ENCODE measurements around the gene FOXJ3.

Gene FOXJ3

DNA sequence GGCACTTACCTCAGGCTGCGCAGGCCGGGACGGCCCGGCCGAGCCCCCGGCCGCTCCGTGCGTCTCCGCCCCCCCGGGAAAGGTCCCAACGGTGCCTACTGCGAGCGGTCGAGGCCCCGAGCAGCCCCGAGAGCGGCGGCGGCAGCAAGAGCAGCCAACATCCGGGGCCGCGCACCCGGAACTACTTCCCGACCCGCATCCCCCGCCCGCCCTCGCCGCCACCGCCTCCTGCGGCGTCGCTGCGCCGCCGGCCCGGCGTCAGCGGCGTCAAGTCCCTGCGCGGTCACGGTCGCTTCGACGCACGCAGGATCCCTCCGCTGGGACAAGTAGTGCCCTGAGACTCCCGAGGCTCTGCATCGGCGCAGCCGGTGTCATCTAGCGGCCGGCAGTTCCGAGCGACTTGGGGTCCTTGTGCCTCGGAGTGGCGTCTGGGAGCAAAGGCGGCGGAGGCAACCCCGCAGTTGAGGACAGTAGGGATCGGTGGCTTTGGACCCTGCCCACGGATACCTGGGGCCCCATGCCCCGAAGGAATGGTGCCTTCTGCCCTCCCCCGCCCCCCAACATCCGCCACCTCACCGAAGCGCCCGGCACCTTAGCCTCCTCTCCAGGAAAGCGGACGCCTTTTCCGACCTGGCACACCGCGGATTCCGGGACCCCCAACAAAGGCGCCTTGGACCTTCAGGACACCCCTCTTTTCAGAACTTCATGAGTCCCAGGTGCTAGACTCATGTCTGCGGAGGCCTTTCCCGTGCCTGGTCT is at the start of gene FOXJ3:
FOXJ3 (minus strand) TSS at position 186 of the 759 bp plus-strand sequence. CDS start 24,142 bp downstream, outside the sequence.
- DNase-seq (ENCODE audit: low read depth in 2 of 2): peak; percentile 89 to 91

DNA sequence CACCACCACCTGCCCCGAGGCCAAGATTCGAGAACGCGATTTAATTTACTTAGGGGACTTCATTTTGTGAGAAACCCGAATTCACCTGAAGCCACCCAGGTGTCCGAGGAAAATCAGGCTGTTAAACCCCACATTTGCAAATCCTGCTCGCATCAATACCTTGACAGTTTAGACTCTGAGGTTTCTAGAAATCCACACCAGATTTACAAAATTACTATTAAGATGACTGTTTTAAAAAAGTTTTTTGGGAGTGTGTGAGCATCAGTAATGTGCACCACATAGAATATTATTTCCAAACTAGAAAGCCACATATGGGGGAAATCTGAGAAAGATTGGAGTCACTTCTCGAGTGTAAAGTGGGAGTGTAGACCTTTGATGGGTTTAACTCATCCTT is 46.2 kb upstream of the FOXJ3 start:
- no peak for DNase-seq (ENCODE audit: low read depth in 2 of 2)

DNA sequence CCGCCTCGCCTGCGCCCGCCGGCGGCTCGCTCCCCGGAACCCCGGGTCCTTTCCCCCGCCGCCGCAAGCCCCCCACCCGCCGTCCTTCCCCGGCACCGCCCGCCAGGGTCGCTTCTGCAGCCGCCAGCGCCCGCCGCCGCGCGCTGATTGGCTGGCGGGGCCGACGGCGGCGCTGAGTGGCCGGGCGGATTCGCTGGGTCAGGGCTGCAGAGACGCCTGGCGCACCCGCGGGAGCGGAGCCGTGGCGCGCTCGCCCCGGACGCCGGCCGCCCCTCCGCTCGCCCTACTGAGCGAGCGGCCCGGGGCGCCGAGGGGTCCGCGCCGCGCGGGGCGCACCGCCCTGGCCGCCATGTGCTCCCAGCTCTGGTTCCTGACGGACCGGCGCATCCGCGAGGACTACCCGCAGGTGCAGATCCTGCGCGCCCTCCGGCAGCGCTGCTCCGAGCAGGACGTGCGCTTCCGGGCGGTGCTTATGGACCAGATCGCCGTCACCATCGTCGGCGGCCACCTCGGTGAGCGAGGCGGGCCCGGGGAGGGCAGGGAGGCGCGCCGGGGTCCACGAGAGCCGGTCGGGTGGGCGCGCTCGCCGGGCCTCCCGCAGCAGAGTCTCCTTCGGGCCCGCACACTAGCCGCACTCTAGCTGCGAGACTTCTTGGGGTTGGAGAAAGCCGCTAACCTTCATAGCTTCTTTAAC is 45.7 kb upstream of the FOXJ3 start, which contains the start of gene RIMKLA:
RIMKLA (plus strand) TSS at position 207 of the 694 bp plus-strand sequence; CDS start at position 350, 143 bp downstream.
- DNase-seq (ENCODE audit: low read depth in 2 of 2): peak; percentile 11 to 39

DNA sequence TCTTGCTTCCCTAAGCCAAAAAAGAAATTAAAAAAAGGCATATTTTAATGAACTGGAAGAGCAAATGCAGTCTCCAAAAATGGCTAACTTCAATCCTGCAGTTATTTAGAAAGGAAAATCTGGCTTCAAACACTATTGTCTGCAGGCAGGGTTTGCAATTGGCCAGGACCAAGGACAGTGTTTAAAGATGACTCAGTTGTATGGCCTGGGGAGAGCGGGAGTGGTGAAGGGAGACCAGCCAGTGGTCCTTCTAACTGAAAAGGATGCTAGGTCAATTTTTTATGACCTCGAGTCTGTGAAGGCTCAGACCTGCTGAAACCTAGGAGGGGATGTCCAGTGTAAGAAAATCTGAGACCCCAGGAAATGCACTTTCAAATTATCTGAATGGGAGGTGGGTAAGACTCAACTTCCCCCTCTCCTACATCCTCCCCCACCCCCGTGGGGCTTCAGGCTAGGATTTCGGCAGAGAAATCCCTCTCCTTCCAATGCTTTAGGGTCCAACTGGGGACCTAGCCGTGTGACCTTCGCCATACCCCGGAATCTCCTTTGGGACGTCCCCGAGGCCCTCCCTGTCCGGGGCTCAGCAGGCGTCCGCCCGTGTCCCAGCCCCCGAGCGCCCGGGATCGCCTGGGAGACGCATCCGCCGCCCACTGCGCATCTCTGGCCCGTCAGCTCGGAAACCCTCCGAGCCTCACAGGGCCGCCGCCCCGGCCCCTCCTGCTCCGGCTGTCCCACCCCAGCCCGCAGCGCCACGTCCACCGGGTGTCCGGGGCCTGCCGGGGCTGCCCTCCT is 45.0 kb upstream of the FOXJ3 start:
- DNase-seq (ENCODE audit: low read depth in 2 of 2): no peak

DNA sequence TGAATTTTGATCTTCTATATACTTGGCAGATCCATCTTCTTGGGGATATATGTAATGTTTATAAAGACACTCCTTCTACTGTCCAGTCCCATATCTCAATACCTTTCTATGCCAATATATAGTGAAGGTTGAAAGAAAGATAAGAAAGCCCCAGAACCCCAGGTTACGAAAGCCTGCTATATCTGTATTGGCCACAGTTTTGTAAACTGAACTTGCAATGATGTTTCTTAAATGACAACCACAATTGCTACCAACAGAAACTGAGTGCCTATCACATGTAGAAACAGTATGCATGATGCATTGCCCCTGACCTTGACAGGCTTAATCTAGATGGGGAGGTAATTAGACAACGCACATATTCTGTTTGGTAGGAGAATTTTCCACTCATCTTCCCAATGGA is 37.8 kb upstream of the FOXJ3 start:
- DNase-seq (ENCODE audit: low read depth in 2 of 2): no peak

DNA sequence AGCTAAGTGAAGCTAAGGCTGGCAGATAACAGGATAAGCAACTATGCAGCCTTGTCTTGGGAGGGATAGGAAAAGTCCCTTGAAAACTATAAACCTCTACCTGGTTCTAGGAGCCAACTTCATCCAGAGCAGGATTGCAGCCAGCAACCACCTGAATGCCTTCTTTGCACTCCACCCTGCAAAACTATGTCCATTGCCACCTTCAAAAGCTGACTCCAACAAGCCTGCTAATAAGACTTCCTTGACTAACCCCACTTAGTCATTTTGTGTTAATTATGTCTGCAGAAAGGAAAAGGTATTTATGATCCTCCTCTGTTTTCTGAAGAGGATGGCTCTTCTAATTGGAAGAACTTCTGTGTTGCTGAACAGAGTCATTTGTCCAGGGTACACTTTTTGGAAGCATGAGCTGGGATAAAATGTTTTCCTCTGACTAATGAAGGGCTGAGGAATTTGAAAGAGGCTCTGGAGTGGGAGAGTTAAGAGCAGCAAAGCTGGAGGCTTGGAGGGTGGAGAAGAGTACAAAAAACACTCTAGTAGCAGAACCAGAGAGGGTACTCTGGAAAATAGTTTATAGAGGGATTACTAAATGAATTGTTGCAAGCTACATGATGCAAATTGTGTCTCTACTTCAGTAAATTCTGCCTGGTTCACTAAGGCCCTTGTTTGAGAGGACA is 36.0 kb upstream of the FOXJ3 start:
- no peak for DNase-seq (ENCODE audit: low read depth in 2 of 2)

DNA sequence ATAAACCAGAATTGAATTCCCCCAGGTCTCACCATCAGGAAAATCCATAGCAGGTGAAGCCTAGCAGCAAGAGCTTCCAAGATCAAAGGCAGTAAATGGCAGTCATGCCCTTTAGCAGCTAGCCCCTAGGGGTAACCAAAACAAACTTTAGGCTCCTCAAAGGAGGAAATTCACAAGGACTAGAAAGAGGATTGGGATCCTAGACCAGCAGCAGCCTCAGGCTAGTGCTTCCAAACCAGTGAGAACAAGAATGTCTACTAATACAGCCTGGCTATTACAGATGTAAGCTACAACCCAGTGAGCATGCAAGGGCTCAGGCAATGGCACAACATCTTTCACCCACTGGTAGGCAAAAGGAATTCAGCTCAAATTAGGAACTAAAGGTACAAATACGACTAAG is 34.4 kb upstream of the FOXJ3 start:
- no peak for DNase-seq (ENCODE audit: low read depth in 2 of 2)

DNA sequence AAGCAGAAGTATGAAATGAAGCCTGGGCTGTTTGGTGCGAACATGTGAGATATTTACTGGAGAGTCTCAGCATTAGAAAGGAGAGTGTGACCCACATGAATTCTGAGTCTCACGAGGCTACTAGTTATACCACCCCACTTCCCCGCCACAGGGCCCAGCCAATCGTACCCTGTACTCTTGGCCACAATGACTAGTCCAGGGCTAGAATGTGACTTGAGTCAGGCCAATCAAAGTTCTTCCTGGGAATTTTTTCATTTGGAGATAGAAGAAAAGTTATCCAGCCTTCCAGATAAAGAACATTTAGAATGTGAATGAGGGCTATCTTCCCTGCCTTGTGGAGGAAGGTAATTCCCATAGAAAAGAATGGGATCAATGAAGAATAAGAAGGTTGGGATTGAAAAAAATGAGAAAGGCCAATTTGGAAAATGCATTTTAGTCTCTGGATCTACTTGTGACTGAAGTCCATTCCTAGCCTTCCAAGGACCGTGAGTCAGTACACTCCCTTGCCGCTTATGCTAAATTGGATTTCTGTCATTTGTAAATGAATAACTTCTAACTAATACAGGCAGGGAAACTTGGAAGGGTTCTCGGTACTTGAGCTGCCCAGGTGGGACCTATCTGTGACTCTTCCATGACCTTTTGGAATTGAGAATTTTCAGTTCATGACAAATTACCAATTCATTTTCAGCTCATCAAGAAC is 33.2 kb upstream of the FOXJ3 start:
- DNase-seq (ENCODE audit: low read depth in 2 of 2): no peak

DNA sequence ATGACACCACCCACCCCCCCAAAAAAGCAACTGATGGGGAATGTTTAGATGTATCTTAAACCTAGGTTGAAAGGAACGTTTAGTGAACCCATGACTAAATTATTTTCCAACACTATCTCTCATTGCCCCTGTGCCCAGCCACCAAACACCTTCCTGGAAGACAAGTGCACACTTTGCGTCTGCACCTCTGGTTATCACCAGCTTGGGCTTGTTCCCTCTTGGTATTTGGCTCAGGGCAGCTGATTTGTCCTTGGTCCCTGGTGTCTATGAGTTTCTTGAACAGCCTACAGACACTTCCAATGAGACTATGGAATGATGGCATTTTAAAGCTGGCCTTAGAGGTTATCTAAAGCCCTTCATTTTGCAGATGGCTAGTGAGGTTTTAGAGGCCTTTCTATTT is 30.1 kb upstream of the FOXJ3 start:
- no peak for DNase-seq (ENCODE audit: low read depth in 2 of 2)

DNA sequence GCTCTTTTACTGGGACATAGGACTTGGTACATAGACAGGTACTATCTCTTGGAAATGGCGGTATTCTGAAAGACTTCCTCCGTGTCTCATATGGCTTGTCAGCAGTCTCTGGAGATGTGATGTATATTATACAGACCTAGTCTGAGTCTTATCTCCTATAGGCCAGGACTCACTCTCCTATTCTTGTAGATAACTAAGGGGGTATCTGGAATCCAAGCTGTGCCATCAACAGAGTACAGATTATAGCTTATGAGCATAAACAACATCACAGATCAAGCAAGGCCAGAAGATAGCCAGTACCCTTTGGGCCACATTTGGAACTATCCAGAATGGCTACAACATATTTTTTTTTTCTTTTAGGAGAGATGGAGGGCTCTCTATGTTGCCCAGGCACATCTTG is 29.5 kb upstream of the FOXJ3 start:
- DNase-seq (ENCODE audit: low read depth in 2 of 2): no peak

DNA sequence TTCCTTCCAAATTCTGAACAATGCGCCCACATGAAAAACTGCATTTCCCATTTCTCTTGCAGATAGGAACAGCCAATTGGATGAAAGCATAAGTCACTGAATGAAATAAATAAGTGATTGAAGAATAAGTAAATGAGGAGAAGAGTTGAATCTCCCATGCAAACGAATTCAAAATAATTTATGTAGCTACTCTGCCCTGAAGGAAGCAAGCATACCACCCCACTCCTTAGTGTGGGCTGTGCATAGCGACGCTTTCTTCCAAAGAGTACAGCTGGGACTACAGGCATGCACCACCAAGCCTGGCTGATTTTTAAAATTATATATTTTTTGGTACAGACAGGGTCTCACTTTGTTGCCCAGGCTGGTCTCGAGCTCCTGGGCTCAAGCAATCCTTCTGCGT is 29.1 kb upstream of the FOXJ3 start:
- no peak for DNase-seq (ENCODE audit: low read depth in 2 of 2)

DNA sequence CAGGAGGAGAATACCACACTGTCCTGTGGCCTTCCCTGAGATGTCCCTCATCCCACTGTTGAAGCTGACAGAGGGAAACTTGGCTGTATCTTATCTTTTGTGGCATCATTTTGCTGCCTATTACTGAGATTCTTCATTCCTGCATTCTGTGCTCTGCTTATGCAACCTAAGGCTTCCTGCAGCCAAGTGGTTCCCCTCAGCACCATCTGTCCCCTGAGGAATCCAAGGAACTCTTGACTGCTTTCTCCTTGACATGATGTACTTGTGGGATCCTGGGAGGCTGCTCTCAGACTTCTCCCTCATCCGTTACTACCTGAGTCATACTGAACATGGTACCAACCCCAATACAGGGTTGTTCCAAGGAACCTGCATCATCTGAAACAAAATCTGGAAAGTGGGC is 24.4 kb upstream of the FOXJ3 start:
- DNase-seq (ENCODE audit: low read depth in 2 of 2): no peak

DNA sequence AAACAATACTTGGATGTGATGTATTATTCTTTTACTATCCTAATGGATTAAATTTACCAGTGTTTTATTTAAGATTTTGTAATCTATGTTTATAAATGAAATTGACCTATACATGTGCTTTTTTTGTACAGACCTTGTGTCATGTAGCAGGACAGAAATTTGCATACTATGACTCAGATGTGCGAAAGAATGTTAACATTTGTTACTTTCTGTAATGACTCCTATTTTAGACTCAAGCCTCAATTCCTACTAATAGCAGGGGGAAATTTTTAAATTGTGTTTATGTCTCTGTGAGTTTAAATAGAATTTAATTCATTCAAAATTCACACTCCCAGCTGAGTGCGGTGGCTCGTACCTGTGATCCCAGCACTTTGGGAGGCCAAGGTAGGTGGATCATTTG is 23.8 kb upstream of the FOXJ3 start:
- DNase-seq (ENCODE audit: low read depth in 2 of 2): no peak

DNA sequence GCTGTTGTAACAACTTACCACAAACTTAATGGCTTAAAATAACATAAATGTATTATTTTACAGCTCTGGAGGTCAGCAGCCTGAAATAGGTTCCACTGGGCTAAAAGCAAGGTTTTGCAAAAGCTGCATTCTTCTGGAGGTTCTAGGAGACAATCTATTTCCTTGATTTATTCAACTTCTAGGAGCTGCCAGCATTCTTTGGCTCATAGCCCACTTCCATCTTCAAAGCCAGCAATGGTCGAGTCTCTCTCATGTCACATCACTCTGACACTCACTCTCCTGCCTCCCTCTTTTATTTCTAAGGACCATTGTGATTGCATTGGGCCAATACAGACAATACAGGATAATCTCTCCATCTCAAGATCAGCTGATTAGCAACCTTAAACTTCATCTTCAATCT is 15.1 kb upstream of the FOXJ3 start:
- DNase-seq (ENCODE audit: low read depth in 2 of 2): no peak

DNA sequence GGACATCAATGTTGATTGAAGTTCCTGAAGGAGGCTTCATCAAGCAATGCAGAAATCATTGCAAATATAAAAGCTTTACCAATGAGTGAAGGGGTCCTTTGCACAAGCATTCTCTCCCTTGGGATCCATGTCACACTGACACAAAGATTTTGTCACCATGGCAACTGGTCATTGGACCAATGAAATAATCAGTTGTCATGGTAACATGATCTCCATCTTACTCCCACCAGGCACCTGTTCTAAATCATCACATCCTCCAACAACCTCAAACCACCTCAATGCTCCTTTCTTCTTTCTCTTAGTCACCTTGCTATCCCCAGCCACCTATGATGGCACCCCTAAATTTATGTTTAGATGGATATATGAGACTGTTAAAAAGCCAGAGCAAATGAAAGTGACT is 13.5 kb upstream of the FOXJ3 start:
- no peak for DNase-seq (ENCODE audit: low read depth in 2 of 2)

DNA sequence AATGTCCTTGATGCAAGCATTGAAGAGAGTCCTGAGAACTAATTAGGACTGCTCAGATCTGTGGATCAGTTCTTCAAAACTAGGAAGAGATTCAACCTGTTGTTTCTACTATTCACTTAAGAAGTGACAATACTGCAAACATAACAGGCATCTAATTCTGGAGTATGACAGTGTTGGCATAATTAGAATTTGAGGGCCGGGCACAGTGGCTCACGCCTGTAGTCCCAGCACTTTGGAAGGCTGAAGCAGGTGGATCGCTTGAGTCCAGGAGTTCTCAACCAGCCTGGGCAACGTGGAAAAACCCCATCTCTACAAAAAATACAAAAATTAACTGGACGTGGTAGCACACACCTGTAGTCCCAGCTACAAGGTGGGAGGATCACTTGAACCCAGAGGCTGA is 8.0 kb upstream of the FOXJ3 start:
- DNase-seq (ENCODE audit: low read depth in 2 of 2): no peak

DNA sequence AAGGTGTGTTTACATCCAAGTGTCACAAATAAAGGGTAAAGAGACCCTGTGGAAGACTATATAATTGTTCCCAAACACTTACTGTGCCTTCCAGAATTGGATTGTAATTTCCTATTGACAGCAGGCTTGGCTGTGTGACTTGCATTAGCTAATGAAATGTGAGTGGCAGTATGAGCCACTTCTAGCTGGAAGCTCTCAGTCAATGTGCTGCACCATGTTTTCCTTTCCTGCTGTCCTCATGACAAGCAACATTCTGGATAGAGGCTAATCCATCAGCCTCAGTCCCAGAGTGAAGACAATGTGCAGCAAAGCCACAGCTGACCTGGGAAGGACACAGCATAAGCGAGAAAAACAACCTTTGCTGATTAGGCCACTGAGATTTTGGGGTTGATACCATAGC is 5.9 kb upstream of the FOXJ3 start:
- no peak for DNase-seq (ENCODE audit: low read depth in 2 of 2)

DNA sequence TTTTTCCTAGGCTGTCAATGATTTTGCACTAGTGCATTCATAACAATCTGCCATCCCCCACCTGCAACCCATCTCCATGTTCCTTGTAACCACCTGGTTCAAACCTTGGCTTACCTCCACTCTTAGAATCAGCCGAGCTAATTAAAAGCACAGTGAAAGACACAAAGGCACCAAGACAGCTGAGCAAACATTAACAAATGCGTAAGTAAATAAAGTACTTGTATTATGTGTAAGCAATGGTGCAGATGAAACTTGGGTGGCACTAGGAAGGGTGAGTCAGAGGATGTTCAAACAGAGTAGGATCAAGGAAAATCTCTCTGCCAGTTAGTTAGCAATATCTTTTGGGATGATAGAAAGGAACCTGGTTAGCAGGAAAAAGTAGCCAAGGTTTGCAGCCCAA is 5.1 kb upstream of the FOXJ3 start:
- DNase-seq (ENCODE audit: low read depth in 2 of 2): no peak

DNA sequence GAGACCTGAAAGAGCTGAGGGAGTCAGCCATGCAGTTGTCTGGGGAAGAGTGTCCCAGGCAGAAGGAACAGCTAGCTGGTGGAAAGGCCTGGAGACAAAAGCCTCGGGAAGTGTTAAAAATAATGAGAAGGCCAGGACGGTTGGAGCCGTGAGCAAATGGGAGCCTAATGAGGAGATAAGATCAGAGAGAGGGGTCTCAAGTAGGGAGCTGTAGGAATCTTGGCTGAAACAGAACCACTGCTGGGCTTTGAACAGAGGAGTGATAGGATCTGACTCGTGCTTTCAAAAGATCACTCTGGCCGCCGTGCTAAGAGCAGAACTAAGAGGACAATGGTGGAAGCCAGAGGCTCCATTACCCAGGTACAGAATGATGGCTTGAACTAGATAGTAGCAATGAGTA is 1.9 kb upstream of the FOXJ3 start:
- DNase-seq (ENCODE audit: low read depth in 2 of 2): no peak

DNA sequence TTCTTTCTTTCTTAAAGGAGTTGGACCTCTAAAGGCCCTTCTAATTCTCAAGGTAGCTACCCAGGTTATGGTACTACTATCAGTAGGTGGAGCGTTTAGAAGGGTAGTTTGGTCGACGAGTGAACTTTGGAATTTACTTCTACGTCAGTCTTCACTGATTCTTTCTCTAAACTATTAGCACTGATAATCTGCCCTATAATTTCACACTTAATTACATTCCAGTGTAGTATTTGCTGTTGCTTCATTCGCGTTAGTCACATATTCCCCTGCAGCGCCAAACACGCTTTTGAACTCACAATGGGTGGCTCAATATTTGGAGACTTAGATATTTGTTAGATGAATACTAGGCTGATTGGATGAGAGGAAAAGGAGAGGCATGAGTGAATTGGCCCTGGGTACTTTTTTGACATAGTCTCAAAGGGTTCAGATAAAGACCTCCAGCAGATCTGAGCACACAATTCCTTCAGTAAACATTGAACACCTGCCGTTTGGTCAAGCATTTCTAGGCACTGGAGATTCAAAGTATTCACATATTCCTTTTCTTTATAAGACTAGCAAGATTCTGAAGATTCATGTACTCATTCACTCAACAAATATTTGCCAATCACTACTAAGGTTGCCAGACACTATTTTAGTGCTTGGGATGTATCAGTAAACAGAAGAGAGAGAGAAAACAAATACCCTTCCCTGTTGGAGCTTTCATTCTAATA is 929 bp upstream of the FOXJ3 start:
- no peak for DNase-seq (ENCODE audit: low read depth in 2 of 2)
